HT-29 (cell line): ENCODE results near the gene MAF. TPM values are rescaled to one million over a fixed set of nuclear protein-coding genes. Genes with fewer than 3 reads are reported as not detected.

Experiments used
- DNase-seq: peaks from one replicate; pipeline ENCODE4 v3.0.0-alpha.2; 2015; ENCODE audit warnings: low spot score
- total RNA-seq: library from RNA; depleted of rRNA; stranded (reverse); fragments of >200 nt; shearing (Covaris generic); gene quantifications from 2 replicates; pipeline ENCODE4 v1.2.3, GENCODE V29; 2014; rRNA removed

The MAF gene
- not detected in 2 replicates for total RNA-seq

DNA sequence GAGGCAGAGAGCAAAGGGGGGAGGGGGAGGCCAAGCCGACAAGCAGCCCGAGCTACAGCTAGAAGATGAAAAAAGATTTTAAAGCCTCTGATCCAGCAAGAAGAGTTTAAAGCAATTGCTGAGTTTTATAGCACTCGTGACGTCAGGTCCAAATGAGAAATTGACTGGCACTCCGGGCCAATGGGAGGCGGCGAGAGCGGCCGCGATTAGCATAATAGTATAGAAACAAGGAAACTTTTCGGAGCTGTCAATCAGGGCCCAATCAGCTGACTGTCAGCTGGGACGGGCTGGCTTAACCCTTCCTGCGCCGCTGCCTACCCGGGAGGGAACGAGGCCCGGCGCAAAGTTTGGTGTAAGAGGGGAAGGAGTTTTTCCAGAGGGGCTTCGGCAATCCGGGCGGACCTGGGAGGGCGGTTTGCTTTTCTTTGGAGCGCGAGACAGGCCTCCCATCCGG is at the start of gene MAF:
Gene MAF, minus strand, starts transcription at position 100 of the 454 bp plus-strand sequence. CDS start 835 bp downstream, outside the sequence.
- no peak for DNase-seq

DNA sequence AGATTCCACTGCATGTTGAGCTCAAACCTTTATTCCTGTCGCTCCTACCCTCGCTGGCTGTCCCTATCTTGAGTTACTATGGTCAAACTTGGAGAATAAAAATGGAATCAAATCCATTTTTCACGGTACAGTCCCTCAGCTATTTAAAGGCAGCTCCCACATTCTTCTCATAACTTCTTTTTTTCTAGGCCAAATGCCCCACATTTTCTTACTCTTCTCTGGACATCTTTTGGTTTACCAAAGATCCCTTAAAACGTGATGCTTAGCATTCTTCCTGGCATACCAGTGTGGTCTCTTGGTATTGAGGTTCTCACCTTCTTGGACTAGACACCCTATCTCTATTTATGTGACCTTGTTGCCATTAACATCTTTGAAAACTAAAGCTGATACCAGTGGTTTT is 48.3 kb upstream of the MAF start:
- no peak for DNase-seq

DNA sequence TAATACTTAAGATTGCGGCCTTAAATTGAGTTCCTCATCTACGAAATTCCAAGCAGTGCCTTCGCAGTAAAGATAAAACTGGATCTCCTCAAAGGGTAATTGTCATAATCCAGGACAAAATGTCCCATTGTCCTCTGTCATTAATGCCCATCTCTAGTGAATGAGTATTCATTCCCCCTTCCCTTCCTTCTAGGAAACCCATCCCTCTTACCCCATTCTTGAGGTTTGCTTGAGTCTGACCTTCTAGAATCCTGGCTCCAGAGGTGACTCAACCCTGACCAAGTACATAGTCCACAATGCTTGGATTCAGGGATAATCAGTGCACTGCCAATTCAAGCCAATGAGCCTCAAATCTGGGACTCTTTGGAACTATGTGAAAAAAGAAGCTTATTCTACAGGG is 47.0 kb upstream of the MAF start:
- no peak for DNase-seq

DNA sequence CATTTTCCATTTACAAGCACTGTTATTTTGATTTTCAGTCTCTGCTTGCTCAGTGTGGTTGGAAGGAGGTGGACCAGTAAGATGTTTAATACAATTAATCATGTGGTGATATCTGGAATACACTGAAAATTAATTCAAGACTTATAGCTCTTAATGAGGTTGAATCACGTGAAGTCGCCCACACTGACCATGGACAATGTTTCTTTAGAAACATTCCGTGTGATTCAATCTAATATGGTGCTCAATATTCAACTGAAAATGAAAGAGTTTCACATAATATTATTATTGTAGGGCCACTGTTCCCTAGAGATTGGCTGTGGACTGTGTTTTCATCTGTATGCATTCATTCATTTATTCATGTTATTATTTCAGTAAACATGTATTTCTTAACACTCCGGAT is 45.2 kb upstream of the MAF start:
- DNase-seq = no peak

DNA sequence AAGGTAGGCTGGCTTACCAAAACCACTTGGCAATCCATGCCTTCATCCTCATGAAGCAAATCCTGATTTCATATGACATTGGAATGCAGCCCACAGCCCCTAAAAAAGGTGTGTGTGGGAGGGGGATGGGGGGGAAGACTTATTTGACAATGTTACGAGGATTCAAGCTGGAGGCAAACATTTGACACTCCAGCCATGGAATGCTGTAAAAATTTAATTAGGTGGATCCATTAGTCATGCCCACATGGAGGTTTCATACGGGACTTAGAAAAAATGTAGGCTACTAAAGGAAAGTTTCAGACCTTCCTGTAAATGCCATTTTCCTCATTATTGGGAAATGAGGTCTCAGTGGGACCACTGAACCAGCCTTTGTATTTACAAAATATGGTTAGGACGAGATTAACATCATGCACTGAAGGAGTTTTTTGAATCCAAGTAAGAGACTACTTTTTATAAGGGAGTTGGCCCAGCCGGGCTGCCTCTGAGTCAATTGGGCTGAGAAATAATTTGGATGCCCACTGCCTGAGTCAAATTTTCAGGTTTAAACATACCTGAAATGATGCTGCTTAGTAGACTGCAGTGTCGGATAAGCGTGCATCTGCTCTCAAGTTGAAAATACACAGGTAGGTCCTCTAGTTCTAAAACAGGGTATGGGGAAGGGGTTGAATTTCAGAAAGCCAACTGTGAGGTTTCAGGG is 44.6 kb upstream of the MAF start:
- DNase-seq = no peak

DNA sequence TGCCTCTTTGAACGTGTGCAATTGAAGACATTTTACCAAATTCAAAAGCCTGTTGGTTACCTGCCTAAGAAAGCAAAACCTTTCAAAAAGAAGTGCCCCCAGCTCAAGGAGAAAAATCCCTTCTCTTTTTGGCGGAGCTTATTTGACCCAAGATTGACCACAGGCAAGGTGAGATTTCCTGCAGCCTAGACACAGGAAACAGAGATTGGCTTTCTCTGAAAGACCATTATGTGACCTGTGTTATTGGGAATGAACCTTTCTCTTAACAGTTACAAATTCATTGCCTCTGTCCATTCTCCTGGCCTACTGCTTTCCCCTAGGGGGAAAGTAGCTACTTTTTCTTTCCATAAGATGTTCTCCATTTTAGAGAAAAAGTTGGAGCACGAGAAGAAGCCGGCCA is 42.1 kb upstream of the MAF start:
- no peak for DNase-seq

DNA sequence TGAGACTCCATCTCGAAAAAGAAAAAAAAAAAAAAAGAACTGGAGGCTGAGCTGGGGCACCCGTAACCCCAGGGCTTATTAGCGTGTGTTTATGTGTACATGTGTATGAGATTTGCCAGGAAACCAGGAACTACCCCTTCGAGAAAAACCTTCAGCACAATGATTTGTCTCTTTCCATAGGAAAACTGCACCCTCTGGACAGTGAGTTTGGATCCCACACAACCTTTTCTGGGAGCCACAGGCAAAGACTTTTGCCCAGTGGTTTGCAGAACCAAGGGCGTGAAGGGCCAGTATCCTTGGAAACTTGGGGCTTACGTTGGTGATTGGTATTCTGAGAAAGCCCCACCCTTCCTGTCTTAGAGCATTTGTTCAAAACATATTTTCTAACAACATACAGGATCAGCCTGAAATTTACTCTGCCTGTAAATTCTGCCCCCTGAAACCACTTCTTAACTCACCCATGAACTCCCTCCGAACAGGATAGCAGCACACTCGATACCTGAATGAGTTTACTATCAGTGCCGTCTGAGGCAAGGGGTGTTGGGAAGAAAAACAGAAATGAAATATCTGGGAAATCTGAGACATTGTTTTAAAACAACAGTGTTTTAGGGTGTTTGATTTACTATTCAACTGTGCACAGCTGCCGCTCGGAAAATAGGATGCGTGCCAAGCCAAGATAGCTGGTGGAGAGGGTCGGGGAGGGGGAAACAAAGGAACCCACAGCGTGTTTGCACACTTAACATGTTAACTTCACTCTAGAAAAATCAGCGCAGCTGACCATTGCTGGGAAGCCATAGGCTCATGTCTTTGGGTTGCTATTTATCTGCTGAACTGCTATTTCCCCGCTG is 40.2 kb upstream of the MAF start:
- no peak for DNase-seq

DNA sequence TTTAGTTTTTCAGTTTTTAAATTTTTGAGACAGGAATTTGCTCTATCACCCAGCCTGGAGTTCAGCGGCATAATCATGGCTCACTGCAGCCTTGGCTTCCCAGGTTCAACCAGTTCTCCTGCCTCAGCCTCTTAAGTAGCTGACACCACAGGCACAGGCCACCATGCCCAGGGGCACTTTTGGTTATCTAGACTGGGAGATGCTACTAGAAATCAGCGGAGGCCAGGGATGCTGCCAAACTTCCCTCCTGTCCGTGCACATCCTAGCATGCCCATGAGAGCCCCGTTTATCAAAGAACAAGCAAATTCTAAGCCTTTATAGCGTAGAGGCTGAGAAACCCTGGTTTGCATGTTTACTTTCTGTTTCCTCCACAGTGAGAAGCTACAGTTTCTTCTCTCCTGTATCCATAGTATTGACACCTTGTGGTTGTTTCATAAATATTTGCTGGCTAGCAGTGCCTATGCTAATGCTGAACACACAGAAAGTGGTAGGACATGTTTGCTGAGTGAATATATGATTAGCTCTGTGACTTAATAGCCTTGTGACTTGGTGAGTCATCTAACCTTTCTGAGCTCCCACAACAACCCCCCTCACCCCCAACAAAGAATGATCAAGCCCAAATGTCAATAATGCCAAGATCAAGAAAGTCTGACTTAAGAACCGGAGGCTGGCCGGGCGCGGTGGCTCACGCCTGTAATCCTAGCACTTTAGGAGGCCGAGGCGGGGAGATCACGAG is 39.2 kb upstream of the MAF start:
- peak; percentile 2 for DNase-seq

DNA sequence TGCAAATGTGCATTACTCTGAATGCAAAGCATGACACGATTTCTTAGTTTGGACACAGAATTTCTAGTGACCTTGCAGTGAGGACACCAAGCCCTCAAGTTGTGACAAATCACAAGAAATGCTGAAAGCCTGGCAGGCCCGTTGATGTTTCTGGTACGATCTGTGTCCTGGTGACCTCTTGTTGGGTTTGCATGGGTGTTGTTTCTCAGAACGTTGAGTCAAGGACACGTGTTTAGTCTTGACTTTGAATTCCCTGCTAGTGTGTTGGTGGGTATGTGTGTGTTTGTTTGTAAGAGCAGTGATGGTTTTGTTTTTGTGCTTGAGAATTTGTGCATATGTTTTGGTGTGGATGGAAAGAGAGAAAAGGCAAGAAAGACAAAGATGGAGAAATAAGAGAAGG is 37.8 kb upstream of the MAF start:
- DNase-seq = no peak

DNA sequence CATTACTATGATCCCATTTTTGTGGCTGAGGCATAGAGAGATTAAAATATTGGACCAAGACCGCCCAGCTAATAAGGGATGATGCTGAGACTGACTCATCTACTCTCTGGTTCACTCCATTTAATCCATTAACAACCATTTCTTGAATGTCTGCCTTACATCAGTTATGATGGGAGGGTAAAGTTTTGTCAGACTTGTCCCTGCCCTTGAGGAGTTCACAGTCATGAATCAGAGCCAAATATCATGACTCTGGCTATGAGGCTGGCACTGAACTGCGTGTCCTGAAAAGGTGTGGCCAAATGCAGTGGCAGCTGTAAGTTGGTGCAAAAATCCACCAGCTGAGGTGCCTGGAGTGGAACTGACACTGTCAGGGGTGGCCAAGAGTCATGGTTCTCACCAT is 35.0 kb upstream of the MAF start:
- no peak for DNase-seq

DNA sequence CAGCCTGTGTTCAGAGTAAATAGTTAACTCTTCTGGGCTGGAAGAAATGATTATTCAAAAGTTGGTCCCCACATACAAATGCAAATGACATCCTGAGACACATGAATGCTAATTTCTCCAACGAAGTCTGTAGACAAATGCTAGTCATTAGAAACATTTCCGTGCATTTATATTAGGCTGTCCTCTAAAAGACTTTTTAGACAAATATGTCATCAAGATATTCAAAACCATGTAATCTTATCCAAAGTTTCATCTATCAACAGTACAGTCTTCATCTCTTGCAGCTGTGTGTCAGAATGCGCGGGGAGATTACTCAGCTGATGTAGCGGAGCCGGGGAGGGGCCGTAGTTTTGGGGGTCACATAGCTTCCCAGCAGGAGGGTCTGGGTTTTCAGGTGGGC is 33.8 kb upstream of the MAF start:
- DNase-seq = no peak

DNA sequence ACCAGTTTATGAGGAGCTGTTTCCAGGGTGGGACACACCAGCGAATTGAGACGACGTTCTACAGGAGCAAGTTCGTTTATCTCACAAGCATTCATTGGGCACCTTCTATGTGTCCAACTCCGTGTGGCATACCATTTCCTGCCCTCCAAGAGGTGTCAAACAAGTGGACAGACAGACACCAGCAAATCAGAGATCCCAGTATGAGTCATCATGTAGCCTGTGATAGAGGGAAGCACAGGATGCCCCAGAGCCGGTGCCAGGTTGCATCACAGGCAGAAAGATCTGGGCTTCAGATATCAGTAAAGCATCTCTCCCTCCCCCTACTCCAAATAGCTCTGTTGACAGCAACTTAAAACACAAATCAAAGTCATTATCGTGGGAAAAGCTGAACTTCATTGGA is 31.8 kb upstream of the MAF start:
- DNase-seq = no peak

DNA sequence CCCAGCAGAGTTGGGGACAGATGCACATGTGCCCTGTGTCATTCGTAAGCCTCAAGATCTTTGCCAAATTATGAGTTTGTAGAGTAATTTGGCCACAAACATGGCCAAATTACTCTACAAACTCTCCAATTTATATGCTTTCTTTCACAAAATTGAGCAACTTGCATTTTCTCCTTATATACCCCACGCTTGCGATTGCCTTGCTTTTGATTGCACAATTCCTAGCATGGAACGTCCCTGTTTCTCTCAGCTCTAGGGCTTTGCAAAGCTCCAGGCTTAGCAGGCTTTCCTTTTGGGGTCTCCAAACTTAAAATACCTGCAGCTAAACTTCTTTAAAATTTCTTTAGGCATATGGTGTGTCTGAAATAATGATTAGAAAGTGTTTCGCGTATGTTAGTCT is 28.5 kb upstream of the MAF start:
- no peak for DNase-seq

DNA sequence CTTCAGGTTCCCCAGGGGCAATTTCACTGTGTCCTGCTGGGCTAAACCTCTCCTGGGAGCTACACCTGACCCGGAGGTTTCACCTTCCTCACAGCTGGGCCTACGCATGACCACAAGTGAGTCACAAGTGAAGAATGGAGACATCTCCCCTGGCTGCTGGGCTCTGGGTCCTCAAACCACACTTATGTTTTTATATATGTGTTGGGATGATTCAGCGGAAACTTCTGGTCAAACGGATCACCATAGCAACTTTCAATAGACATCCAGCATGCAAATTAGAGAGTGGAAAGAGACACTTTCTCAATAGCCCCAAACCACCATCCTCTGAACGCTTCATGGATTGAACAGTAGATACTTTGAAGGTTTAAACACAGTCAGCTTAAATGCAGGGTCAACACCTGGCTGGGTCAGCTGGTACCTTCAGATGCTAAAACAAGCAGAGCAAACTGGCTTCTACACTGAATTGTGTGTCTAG is 28.0 kb upstream of the MAF start:
- no peak for DNase-seq

DNA sequence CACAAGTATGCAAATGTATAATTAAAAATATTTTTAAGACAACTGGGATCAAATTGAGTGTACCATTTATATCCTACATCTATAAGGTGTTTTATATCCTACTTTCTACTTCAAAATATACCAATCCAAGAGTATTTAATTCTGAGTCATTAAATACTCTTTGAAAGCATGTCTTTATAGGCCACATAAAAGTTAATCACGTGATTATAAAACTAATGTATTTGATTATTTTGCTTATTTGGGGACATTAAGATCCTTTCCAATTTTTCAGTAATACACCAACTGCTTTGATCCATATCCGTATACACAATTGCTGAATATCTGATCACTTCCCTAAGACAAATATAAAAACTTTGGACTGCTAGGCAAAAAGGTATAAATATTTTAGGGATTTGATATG is 26.6 kb upstream of the MAF start:
- no peak for DNase-seq

DNA sequence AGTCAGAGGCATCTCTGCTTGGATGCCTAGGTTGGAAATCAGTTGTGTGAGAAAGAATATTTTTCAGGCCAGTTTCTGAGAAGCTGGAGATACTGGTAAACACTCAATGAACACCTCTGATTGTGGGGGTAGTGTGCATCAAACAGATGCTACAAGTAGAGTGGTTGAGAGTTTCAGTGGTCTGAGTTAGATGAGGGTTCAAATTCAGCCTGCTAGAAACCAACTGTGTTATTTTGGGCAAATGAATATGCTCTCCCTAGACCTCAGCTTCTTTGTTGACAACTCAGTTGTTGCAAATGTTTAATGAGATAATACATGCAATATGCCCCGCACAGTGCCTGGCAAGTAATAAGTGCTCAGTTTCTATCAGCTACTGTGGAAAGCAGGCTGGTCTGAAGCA is 25.2 kb upstream of the MAF start:
- no peak for DNase-seq

DNA sequence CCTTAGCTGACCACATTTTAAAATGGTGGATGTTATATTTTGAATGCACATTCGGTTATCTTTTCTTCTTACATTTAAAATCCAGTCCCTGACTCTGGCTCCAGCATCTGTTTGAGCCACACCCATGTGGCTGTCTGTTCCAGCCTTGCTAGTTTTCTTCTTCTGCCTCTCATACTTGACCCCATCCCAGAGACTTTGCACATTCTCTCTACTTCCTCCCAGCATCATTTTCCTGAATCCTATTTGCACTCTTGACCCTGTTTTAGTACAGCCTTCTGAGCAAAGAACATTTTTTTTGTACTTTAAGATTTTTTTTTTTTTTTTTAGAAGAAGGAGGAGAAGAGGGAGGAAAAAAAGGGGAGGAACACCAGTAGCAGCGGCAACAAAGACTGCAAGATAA is 23.3 kb upstream of the MAF start:
- DNase-seq = no peak

DNA sequence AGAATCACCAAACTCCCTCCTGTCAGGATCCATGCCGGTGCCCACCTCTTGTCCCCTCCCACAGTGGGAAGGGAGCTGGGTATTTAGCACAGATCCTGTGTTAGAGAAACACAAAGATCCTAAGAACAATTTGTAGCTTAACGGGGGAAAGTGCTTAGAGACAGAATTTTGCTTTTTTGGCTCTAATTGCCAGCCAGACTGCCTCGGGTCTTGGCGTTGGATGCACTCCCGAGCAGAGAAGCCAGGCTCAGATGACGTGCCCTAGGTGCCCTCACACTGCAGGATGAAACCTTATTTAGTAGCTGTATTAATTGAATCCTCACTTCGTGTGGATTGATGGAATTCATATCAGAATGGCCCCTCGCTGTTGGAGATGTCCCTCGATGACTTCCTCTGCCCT is 22.5 kb upstream of the MAF start:
- DNase-seq = no peak

DNA sequence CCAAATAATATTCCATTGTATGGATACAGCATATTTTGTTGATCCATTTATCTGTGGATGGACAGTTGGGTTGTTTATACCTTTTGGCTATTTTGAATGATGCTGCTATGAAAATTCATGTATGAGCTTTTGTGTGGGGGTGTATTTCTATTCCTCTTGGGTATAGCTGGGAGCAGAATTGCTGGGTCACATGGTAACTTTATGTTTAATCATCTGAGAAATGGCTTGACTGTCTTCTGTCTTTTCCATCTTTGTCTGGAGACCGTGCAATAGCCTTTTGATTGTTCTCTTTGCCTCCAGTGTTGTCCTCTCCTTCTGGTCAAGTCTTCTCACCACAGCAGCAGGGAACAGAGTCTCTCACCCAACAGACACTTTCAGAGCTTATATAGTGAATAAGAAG is 20.5 kb upstream of the MAF start:
- DNase-seq = no peak

DNA sequence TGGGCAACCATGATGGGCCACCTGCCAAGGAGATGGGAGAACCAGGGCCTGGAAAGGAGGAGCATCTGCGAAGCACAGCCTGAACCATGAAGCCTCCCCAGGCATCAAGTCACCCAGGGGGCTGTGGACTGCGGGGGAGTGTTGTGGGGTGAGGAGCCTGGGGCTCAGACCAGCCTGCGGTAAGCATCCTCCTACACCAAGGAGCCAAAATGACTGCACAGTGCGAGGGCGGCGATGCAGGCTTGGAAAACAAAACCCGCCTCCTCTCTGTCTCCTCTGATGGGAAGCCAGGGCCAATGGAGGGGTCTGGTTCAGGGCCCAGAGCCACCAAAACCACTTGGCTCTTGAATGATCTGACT is 18.1 kb upstream of the MAF start:
- DNase-seq = no peak

DNA sequence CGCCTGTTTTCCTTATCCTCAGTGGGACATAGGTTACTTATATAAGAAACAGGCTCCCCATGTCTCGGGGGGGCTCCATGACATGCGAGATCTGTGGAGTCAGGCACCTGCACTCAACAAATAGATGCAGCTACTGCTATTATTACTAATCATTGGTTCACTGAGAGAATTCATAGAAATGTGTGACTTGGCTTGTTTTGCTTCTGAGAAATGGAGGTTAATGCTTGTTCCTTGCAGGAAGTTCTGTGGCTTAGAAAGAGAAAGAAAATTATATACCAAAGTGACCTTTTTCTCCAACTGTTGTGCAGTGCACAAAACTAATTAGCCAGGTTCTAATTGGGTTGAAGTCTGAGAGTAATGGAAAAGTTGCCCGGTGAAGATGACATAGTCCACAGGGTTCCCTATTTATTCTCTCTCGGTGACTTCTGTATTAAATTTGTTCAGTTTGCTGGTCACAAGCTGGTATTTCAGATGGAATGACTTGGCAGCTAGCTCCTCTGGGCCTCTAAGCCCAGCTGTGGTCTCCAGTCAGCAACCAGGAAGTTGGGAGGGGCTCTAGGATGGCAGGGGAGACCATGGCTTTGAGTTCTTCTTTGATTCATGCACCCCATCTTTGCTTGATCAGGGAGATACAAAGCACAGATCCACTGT is 17.6 kb upstream of the MAF start:
- DNase-seq = no peak

DNA sequence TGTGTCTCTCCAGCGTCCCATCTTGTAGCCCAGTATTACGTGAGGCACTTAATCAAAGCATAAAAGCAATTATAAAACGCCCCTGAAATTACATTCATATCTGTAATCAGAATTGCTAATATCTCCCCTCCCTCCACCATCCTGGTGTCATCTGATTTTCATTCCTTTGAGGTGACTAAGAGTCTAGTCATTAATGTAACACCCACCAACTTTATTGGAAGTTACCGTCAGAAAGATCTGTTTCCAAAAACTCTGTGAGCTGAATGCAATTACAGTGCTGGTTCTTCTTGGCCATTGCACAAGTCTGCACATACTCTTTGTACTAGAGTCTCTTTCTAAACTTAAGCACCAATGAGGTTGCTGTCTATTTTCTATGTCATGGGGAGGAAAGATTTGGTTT is 12.5 kb upstream of the MAF start:
- DNase-seq = no peak
